NCI-H1092 (cell line): ENCODE measurements around the gene ITIH2.
"Not testable (repeated sequence)": the region's sequence is repeated elsewhere in the genome, so short reads cannot be mapped to it uniquely, and the experiment has no call there.

Source experiments
- DNase-seq: peaks from one replicate; lab custom pipeline; 2025; lab: John Stamatoyannopoulos, UW

The ITIH2 gene

DNA sequence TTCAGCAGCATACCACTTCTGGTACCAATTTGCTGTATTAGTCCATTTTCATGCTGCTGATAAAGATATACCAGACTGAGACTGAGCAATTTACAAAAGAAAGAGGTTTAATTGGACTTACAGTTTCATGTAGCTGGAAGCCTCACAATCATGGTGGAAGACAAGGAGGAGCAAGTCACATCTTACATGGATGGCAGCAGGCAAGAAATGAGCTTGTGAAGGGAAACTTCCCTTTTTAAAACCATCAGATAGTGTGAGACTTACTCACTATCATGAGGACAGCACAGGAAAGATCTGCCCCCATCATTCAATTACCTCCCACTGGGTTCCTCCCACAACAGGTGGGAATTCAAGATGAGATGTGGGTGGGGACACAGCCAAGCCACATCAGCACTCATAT, 9.9 kb upstream of the ITIH2 start:
- not testable (repeated sequence) for DNase-seq

DNA sequence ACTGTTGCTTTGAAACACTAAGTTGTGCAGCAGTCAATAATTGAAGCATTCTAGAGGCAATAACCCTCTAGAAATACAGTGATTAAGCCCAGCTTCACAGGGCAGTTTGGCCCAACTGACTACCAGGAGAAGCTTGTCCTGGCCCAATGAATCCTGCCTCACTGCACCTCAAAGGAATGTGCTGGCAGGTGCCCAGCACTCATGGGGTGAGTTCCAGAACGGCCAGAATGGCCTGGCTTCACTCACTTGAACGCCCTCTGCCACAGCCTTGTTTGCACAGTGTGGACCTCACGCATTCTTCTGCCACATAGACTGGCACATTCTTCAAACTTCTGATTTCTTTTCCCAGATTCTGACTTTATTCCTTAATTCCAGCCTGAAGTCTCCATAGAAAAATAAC, 6.6 kb upstream of the ITIH2 start:
- no peak for DNase-seq

DNA sequence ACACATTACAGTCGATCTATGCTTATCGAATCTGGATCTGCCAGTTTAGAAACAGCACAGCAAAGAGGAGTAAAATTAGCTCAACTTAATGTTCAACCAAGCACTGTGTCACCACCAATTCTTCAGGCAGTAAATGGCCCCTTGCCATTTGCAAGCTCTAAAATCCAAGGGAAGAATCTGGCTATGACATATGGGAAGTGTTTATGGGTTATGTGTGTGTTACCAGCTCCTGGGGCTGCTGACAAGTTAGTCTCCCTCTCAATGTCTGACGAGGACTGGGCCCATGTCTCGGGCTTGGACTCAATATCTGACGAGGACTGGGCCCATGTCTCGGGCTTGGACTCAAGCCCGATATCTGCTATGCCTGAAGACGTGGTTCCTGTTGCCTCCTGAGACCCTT, 5.7 kb upstream of the ITIH2 start:
- no peak for DNase-seq

DNA sequence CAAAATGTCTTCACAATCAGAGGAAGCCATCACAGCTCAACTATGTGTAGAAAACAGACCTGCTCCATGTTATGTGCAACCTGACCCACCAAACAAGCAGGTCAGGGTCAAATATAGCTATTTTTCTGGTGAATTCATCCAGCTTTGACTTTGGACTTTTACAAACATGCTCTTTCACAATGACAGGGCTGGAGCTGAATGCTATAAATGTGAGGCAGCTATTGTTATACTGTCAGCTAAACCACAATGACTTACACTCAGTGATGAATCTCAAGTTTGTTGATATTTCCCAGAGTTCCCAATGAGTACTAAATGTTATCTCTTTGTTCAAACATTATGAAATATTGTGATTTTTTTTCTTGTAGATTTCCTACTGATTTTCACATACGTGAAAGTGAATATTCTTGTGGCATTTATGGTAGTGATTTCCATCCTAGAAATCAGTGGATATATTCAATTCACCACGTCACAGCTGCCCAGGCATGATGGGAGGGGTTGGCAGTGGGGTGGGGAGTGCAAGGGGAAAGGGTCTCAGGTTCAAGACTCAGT, 2.5 kb upstream of the ITIH2 start:
- no peak for DNase-seq

DNA sequence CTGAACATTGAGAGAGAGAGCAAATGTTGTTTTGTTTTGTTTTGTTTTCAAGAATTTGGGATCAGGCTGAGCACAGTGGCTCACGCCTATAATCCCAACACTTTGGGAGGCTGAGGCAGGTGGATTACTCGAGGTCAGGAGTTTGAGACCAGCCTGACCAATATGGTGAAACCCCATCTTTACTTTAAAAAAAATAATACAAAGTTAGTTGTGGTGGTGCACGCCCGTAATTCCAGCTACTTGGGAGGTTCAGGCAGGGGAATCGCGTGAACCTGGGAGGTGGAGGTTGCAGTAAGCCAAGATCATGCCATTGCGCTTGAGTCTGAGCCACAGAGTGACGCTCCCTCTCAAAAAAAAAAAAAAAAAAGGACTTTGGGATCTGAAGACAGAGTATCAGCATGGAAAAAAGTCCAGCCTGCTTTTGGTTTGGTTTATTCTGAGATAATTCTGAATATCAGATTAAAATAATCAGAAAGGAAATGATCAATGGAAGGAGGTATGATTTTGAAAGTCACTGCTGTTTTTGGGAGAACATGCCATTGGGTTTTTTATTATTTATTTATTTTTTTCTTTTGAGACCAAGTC, 1.9 kb upstream of the ITIH2 start:
- no peak for DNase-seq

DNA sequence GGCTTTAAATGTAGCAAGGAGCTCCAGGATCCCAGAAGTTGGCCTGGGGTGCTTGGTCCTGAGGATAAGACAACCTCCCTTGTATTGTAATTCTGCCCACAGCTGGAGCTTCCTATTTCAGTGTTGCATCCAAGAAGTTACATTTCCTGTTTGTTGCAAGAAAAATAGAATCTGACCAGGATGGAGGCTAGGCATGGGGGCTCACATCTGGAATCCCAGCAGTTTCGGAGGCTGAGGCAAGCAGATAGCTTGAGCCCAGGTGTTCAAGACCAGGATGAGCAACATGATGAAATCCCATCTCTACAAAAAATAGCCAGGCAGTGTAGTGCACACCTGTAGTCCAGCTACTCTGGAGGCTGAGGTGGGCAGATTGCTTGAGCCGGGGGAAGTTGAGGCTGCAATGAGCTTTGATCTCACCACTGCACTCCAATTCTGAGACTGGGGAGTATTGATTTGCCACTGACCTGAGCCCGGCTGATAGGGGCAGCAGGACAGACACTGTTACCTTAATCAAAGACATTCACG, 766 bp upstream of the ITIH2 start:
- DNase-seq = no peak

DNA sequence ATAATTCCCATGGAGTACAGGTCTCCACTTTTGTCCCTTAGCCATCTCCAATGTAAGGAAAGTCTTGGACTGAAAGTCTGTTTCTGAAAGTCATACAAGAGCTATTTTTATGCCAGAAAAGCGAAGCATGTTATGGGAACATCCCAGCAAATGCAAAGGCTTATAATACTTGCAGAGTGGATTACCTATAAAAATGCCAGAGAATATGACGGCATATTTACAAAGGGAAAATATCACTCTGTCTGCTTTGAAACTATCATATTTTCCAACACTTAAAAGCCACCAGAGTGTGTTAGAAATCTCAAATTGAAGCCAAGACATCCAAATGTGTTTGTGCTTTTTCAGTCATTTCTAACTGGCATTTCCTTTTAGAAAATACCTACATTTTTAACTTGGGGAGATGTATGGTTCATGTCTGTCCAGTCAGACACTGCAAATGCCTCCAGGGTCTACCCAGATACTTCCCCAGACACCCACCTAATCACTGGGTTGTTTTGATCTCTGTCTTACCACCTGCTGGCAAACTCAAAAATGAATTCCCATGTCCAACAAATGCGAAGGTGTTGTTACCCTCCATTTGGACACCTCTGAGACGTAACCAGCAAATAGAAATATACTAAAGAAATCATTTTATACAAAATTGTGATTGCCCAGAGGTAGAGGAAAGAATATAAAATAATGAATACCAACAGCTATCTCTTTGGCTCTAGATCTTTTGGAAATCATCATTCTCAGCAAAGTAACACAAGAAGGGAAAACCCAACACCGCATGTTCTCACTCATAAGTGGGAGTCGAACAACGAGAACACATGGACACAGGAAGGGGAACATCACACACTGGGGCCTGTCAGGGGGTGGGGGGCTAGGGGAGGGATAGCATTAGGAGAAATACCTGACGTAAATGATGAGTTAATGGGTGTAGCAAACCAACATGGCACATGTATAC, 1.2 kb downstream of the ITIH2 start:
- no peak for DNase-seq

DNA sequence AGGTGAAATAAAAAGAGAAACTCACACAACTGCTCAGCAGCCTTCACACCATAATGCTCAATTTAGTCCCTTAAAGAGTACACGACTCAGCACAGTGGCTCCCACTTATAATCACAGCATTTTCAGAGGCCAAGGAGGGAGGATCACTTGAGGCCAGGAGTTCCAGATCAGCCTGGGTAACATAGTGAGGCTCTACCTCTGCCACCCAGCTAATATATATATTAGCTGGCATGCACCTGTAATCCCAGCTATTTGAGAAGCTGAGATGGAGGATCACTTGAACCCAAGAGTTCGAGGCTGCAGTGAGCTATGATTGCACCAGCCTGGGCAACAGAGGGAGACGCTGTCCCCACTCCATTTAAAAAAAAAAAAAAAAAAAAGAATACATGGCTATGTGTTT, 2.2 kb downstream of the ITIH2 start:
- no peak for DNase-seq

DNA sequence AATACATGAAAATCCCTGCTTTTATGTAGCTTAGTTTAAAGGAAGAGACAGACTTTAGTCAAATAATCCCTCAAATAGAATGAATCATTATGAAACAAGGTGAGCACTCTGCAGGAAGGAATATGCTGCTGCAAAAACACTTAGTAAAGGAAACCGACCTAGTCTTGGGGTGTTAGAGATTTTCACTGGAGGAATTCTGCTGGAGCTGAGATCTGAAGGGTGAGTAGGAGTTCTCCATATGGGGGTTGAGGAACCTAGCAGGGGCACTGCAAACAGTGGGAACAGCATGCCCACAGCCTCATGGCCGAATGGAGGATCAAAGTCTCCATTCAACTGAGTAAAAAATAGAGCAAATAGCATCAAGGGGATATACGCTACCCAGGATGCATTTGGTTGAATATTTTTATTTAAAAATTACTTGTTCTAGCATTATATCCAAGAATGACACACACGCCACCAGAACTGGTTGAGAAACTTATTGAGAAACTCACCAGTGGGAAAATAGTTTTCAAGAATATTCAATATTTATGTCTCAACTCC, 3.5 kb downstream of the ITIH2 start:
- no peak for DNase-seq

DNA sequence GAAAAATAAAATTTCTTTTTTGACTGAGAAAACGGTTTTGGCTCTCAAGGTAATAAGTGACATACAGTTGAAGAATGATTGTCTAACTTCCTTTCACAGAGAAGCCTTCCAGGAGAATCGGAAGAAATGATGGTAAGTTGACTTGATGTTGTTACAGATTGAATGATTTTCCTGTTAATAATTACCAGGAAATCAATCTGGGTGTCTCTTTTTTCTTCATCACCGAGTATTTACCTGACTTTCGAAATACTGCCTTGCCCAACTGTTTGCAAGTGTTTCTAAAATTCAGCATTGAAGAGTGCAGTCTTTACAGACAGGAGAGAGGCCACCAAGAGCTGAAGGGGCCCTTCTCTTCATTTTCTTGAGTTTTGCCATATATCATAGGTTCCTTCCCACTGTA, 4.0 kb downstream of the ITIH2 start:
- DNase-seq = no peak

DNA sequence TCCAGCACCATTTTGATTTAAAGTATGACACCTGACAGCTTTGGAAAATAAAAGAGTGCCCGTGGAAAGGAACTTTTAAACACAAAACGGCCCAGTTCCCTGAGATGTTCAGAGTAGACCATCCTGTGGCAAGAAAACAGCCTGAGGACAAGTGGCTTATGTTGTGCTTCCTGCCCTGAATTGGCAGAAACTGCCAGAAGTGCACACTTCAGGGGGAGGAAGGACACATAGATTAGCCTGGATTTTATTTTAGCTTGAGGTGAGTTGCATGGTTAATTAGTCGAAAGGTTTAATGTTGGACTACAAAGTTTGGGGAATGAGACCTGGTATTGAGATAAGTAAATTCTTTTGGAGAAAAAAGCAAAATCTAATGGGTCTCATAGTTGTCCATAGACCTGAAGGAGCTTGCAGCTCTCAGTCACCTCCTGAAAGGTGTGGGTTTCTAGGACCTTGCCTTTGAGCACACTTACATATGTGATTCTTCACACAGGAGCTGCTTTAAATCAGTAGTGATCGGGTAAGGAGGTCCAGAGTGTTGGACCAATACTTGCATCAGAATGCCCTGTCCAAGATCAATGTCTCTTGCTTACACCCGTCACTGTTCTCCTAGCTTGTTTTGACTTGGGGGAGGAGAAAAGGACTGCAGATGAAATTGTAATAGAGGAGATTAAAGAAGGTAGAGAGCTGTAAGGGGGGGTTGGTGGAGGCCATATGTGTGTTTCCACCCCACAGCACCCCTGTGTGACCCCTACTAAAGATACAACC, 4.9 kb downstream of the ITIH2 start:
- no peak for DNase-seq

DNA sequence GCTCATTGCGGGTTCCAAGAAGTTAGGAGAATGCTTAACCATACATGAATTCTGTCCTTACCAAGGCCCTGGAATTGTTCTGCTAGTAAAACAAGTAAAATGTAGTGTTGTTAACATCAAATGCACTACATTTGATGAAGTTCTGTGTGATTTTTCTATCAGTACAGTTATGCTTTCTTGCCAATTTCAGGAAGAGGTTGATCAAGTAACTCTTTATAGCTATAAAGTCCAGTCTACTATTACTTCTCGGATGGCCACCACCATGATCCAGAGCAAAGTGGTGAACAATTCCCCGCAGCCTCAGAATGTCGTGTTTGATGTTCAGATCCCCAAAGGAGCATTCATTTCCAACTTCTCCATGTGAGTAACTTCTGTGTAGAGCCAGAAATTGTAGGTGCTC, 5.7 kb downstream of the ITIH2 start:
- DNase-seq = no peak

DNA sequence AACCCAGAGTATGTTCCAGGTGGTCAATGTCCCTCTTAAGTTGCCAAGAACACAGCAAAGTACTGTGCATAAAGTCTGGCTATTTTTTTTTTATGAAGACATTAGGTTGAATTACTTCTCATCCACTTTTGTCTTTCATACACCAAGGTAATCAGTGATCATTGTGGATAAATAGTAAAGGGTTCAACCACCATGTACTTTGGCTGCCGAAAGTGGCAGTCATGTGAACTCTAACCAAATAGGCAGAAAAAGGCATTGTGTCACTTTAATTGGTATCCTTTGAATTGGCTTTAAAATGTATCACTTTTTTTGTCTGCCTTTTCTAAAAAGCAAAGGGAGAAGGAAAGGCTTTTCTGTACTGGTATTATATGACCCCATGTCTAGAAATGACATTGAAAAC, 7.3 kb downstream of the ITIH2 start:
- no peak for DNase-seq

DNA sequence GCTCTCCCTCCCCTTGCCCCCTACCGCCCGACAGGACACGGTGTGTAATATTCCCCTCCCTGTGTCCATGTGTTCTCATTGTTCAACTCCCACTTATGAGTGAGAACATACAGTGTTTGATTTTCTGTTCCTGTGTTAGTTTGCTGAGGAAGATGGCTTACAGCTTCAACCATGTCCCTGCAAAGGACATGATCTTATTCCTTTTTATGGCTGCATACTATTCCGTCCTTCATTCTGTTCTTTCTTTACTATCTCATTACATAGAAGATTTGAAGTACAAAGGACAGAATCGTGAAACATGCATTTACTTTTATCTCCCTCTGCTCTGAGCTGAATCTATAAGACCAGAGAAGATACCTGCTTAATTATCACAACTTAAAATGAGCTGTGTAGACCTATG, 8.0 kb downstream of the ITIH2 start:
- DNase-seq = not testable (repeated sequence)

DNA sequence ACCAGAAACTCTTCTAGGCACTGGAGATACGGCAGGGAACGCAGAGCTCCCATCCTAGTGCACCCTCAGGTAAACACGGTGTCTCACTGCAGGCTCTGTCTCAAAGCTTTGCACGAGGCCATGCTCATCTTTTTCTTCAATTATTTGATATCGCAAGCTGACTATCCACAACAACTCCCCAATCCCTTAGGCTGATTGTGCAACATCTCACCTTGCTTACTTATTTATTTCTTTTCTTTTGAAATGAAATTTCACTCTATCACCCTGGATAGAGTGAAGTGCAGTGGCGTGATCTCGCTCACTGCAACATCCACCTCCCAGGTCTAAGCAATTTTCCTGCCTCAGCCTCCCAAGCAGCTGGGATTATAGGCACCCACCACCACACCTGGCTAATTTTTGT, 12.4 kb downstream of the ITIH2 start:
- DNase-seq = no peak

DNA sequence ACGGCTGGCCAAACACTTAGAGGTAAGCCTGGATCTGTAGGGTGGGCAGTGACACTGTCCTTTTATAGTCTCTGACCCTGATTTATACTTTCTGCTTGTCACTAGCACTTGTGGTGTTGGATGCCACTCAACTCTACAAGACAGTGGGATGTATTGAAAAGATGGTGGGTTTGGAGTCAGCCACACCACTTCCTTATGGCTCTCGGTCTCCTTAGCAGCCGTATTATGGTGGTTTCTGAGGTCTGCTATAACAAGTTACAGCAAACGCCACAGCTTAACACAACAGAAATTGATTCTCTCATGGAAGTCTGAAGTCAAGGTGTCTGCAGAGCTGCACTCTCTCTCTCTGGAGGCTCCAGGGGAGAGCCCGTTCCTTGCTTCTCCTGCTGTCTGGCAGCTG, 14.7 kb downstream of the ITIH2 start:
- DNase-seq = no peak

DNA sequence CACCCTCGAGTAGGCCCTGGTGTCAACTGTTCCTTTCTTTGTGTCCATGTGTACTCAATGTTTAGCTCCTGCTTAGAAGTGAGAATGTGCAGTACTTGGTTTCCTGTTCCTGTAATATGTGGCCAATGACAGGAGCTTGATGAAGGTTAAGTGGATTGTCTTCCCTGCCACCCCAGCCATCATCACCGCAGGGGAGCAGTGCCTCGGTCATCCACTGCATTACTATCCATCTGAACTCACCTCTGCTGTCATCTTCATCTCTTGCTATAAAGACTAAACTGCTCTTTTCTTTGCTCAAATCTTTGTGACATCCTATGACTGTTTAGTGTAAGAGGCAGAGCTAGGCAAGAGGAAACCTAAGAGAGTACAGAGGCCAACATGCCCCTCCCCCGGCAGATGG, 15.6 kb downstream of the ITIH2 start:
- DNase-seq = no peak

DNA sequence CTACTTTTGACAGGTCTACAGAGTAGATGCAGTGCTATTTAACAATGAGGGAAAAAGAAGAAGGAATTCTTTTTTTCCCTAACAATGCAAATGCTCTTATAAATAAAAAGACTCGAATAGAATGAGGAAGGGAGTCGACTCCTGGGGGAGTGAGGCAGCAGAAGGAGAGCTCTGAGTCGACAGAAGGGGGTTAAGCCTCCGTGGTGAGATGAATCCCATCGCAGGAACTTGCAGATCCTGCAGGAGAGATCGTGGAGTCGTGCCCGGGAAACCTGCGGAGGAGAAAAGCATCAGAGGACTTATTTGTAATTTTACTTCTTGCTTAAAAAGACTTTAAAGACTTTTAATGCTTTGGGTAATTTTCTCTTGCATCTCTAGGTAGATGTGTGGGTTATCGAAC, 17.4 kb downstream of the ITIH2 start:
- no peak for DNase-seq

DNA sequence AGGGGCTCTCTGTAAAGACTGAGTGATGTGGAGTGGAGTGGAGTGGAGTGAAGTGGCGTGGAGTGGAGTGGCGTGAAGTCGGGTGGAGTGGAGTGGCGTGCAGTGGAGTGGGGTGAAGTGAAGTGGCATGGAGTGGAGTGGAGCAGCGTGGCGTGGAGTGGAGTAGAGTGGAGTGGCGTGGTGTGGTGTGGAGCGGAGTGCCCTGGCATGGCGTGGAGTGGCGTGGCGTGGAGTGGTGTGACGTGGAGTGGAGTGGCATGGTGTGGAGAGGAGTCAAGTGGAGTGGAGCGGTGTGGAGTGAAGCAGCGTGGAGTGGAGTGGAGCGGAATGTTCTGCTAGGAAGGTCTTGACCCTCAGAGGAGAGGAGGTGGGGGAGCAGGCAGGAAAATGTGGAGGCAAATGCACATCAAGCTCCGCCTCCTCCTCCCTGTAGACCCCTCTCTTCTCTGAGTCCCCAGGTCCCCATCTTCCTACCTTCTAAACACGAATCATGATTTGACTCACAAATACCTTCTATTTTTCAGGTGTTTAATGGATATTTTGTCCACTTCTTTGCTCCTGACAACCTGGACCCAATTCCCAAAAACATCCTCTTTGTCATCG, 19.9 kb downstream of the ITIH2 start:
- no peak for DNase-seq

DNA sequence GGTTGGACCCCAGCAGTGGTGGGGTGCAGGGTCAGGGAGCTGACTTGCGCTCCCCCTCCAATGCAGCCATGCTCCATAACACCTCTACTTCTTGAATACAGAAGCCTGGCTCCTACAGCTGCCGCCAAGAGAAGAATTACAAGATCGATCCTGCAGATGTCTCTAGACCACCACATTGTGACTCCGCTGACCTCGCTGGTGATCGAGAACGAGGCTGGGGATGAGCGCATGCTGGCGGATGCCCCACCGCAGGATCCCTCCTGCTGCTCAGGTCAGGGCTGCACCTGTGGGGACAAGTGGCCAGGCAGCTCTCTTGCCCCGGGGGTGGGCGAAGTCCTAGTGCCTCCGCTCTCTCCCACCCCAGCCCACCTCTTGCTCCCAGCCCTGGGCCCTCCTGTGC, 31.7 kb downstream of the ITIH2 start:
- DNase-seq = no peak

DNA sequence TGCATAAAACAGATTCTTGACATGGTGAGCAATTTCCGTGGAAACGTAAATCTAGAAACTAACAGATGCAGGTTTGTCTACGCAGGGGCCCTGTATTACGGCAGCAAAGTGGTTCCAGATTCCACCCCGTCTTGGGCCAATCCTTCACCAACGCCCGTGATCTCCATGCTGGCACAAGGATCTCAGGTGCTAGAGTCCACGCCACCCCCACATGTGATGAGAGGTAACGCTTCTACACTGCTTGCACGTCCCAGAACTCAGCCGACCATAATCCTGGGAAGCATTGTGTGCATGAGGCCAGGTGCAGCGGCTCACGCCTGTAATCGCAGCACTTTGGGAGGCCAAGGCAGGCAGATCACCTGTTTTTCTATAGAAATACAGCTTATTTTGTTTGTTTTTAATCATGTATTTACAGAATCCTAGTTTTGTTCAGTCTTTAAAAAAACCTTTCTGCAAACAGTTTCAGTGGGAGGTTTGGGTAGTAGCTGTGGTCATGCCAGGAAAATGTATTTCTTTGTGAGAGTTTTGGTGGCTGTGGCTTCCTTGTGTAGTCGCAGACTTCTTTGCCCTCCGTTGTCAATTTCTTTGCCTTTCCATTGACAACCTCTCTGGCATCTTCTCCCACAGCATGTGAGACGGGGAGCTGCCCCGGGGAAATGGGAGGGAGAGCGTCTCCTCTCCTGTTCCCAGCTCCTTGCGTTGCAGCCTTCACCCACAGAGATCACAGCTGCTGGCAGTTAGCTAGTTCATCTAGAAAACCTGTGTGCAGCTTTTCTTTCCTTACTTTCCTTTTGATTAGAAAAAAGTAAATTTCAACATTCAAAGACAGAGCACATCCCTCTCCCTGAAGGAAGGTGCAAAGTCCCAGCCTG, 35.7 kb downstream of the ITIH2 start:
- peak; percentile 12 for DNase-seq
